ENCODE measurements around the gene OPRL1.

Gene OPRL1

GRCh38 chr20:64146936-64147477, 67.1 kb downstream of the OPRL1 start:
- no peak for DNase-seq

GRCh38 chr20:64148581-64148980, 68.7 kb downstream of the OPRL1 start:
- DNase-seq: no peak

GRCh38 chr20:64149141-64149540, 69.3 kb downstream of the OPRL1 start:
- no peak for DNase-seq

- no peak for DNase-seq
Observed at GRCh38 chr20:64149809-64150560, 70.1 kb downstream of the OPRL1 start.

All from stimulated activated CD4-positive, alpha-beta T cell treated with anti-CD3 and anti-CD28 coated beads, Interleukin-4, amount 100 ng/mL, for 1 hour (primary cell).